GOT3 (cell line): ENCODE data around the gene OR51A2.
"Not testable (repeated sequence)": the region's sequence is repeated elsewhere in the genome, so short reads cannot be mapped to it uniquely, and the experiment has no call there.

Experiments used
- DNase-seq: peaks from one replicate; lab custom pipeline; 2025; ENCODE audit warnings: mixed read lengths; lab: John Stamatoyannopoulos, UW

The OR51A2 gene

DNA sequence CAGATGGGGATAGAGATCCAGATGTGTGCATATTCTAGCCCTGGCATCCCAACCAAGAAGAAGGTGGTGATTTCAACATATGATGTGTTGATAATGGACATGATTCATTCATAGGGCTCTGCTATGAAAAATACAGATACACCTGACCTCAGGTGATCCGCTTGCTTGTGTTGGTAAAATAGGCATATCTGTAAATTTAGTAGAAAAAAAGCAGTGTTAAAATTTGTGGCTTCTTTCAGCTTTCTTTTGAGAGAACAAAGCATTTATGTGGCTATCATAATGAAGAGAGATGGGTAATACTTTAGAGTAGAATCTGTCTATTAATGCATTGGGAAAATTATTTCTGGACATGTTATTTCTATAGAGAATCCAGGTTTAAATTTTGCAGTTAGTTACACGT, at the start of gene OR51A2:
OR51A2 (minus strand) TSS at position 101 of the 400 bp plus-strand sequence; CDS start at position 101, 0 bp downstream.
- DNase-seq = not testable (repeated sequence)

DNA sequence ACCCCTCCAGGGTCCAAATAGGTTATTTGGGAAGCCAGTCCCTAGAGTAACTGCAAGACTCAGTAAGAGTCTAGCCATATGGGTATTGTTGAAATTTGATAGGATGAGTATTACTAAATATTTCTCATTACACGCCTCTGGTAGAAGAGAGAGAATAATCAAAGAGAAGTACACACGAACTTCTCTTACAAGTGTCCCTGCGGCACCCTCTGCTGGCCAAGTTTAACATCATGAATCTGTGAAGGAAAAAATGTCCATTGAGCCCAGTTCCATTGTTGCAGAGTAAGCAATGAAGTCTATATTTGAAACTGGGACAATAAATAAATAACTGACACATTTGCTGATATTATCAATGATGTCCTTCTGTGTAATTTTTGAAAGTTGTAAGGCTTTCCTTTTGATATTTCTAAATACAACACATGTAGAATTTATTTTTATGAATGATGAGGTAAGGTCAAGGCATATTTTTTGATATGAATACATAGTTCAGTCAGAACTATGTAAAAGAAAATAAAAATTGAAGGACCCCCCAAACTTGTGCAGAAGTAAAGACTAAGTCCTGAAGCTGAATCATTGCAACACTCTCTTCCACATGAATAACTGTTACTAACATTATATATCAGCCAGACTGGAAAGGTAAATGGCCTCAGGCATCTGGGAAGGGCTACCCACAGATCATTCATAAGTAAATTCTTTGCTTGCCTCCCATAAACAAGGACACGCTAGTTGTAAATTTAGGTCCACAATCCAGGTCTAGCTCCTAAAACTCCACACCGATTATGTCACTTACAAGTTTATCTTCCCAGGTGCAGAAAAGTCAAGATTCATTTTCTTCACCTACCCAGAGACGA, 49.1 kb upstream of the OR51A2 start:
- DNase-seq = no peak

DNA sequence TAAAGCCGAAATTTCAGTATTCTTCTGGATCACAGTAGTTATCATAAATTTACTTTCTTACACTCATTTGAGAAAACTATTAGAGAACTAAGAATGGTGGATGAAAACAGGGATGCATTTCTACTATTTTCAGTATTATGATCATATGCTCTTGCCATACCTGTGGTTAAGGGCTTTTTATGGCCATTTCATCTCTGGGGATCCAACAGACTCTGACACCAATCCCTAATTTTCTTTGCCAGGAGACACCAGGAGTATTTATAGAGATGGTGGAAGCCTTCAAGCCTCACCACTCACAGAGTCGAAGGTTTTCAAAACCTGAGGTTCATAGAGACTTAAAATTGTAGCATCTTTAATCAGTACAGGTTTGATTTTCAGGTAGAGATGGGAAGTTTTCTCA, 39.0 kb upstream of the OR51A2 start, which contains the start of gene OR51L1:
OR51L1 (plus strand) TSS at position 301 of the 400 bp plus-strand sequence. CDS start 4,132 bp downstream, outside the sequence.
- no peak for DNase-seq

DNA sequence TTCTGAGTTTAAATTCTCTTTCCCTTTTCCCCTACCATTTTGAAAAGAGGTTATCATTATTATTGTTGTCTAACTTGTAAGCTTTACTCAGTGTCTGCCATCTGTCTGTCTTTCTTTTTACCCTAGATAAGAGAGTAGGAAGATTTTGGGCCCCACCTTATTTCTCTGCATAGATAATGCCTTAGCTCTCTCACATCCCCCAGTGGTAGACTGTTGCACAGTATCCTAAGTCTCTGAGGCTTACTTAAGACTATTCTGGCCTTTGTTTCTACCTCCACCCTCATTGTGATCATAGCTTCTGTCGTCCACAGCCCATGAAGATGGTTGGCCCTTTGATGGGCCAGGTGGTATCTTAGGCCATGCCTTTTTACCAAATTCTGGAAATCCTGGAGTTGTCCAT, 35.5 kb upstream of the OR51A2 start:
- no peak for DNase-seq

DNA sequence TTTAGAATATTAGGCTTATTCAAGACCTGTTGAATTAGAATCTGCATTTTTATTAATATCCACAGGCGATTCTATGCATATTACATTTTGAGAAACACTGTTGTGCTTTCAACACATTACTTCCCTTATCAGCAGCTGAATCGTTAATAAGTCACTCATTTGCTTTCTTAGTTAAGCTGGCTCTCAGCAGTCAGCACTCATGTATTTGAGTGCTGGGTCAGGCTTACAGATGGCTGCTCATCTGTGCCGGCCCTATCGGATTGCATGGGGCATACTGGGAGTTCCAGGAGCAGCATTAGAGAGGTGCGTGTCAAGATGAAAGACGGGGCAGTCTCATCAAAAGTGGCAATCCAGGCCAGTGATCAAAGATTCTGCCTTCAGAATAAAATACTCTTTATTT, 28.3 kb upstream of the OR51A2 start:
- DNase-seq = no peak

- DNase-seq = no peak
These were observed 27.2 kb upstream of the OR51A2 start for GRCh38 chr11:4982678-4983077.

DNA sequence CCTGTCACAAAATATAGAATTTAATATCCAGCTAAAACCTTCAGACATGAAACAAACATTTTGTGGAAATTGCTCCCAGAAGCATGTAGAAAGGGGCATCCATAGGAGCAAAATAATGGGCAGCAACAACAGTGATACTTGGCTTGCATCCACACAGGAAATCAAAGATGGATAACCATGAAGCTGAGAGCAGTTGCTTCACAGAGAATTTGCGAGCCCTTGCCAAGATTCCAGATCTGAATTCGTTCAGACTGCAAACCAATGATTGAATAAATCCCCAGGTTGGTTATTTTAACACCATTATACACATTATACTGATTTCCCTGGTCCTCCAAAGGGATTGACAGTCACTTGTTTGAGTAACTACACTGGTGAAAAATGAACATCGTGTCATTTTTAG, 23.5 kb upstream of the OR51A2 start:
- no peak for DNase-seq

DNA sequence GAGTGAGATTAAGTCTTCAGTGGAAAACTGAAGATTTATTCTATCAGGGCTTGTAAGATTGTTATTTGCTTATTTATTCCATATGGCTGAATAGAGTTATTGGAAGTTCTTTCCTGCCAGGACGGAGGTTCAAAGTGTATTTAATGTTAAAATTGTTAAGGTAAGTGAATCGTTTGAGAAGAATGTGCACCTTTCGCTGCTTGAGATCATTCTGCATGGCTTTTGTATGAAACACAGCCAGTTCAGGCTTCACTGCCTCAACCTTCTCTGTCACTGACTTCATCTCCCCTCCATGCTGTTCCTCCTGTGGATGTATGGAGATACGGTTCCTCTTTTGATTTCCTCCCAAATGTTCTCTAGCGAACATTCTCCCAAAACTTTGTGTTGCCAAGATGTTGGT, 19.9 kb upstream of the OR51A2 start:
- no peak for DNase-seq

GRCh38 chr11:4962816-4963215, 7.3 kb upstream of the OR51A2 start:
- no peak for DNase-seq

DNA sequence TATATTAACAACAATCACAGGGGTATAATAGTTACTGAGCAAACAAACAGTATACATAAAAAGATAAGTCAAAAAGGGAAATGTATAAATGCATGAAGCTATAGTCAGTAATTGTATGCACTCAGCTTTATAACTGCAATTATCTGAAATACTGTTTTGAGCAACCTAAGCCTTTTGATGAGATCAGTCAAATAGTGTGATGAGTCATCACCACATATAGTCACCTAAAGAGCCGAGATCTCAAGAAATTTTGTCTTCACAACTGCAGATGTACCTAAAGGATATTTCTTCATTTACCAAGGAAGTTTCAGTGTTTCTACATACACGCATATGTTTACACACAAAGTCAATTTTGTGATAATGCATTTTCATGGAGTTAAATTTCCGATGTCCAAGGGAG, 5.4 kb upstream of the OR51A2 start:
- no peak for DNase-seq

- no peak for DNase-seq
These were observed 1.9 kb upstream of the OR51A2 start for GRCh38 chr11:4957396-4957795.

- DNase-seq = no peak
These were observed 8.0 kb downstream of the OR51A2 start, which contains the start of gene OR51A4 for GRCh38 chr11:4947505-4947904. OR51A4 (minus strand) TSS chr11:4947605; CDS start chr11:4947100, 505 bp downstream.

DNA sequence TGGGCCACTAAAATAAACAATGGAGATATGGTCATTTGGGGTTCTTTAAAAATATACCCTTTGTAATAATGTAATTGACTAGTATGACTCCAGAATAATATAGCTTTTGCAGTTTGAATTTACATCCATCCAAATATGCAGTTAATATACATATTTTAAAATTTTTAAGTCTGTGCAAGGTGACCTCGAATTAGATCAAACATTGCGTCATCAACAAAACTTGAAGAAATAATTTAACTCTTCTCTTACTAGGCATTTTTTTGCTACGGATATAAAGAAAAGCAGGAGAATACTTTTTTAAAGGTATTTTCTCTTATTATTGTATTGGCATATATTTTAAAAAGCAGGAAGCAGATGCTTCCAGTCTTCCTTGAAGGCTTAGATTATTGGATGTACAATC, 18.8 kb downstream of the OR51A2 start:
- DNase-seq = no peak

- DNase-seq = no peak
These were observed 22.8 kb downstream of the OR51A2 start for GRCh38 chr11:4932751-4933150.

- DNase-seq = no peak
These were observed 28.9 kb downstream of the OR51A2 start for GRCh38 chr11:4926608-4927007.

- no peak for DNase-seq
These were observed 31.3 kb downstream of the OR51A2 start, which contains the start of gene OR51G1 for GRCh38 chr11:4924239-4924638. OR51G1 (minus strand) TSS chr11:4924339; CDS start chr11:4924339, 0 bp downstream.

DNA sequence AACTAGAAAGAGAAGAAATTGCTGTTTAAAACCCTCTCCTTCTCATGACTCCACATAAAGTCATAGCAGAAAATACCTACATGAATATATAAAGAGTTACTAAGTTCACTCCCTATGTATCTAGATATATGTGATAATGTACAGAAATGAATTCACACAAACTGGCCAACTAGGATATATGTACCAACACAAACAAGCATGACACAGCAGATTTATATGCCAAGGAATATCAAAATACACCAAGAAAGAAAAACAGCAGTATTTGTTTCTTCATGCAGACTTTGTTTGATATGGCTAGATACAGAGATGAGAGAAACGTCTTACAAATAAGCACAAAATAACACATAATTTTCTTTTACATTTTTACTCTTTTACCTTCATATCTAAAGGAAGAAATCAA, 33.2 kb downstream of the OR51A2 start:
- DNase-seq = no peak

GRCh38 chr11:4921796-4922195, 33.7 kb downstream of the OR51A2 start:
- no peak for DNase-seq

GRCh38 chr11:4919250-4919649, 36.3 kb downstream of the OR51A2 start, which contains the start of gene OR51G2:
OR51G2 (minus strand) TSS chr11:4919350; CDS start chr11:4915663, 3,687 bp downstream.
- DNase-seq = no peak

DNA sequence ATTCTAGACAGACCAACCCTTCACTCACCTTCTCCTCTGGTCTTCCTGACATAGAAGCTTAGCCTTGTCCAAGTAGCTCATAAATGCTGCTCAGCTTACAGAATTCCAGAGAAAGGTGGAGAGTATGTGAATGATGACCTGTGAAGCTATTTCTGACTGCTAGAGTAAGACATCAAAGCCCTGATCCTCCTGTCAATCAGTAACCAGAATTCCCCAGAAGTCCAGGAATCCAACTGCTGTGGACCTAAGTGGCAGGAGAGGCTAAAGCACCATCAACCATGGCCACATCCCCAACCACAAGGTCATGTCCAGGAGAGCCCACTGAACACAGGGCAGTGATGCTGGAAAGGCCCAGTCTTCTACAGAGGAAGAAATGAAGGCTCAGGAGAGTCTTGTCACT, 38.9 kb downstream of the OR51A2 start:
- DNase-seq = no peak
